ENCODE data around the gene CNTN1.

GRCh38 chr12:40833818-40834217 is 141.6 kb downstream of the CNTN1 start:
- TF ChIP-seq POLR2A (IDR thresholded peaks at IDR 0.05; ENCODE audit: low read depth, low read length) (no peak), POLR2AphosphoS5 (IDR thresholded peaks at IDR 0.05; ENCODE audit: low read depth, low read length) (no peak)
